ENCODE measurements around the gene GPR75. TPM values are rescaled to one million over a fixed set of nuclear protein-coding genes. Genes with fewer than 3 reads are reported as not detected.

GPR75 gene
- total and polyA plus RNA-seq, 2 experiments from 2014 or later, result 0.34 to 4.1 TPM

Small RNA genes within 50 kb of the gene (microRNA-seq; reads per million reads assigned to microRNA genes)
- gene MIR3682, result not detected

Small RNA genes within 50 kb of the gene (small RNA-seq; reads per million reads assigned to genes)
- not detected for gene MIR3682 (ENCODE audit: low replicate concordance)

Other genes starting within 250 kb of the GPR75 start
- gene CHAC2, start 92.2 kb downstream of the GPR75 start, total RNA-seq (2014; rRNA removed; shearing (Covaris generic)), result 17.9 and 20.9 TPM in 2 replicates
- gene CHAC2, start 92.2 kb downstream of the GPR75 start, polyA plus RNA-seq (2016; fragmentation: Nextera tagmentation; extraction: Ambion mirVana), result 25.8 and 27.1 TPM in 2 replicates
- 28.9 and 30.5 TPM in 2 replicates for gene ASB3, start 73.0 kb downstream of the GPR75 start, total RNA-seq (2014; rRNA removed; shearing (Covaris generic))
- gene ASB3, start 73.0 kb downstream of the GPR75 start, polyA plus RNA-seq (2016; fragmentation: Nextera tagmentation; extraction: Ambion mirVana), result 20.1 and 22.4 TPM in 2 replicates
- 22.7 and 35.0 TPM in 2 replicates for gene ERLEC1, start 72.9 kb downstream of the GPR75 start, total RNA-seq (2014; rRNA removed; shearing (Covaris generic))
- gene ERLEC1, start 72.9 kb downstream of the GPR75 start, polyA plus RNA-seq (2016; fragmentation: Nextera tagmentation; extraction: Ambion mirVana), result 38.1 and 41.2 TPM in 2 replicates
- 97.6 and 98.6 TPM in 2 replicates for gene PSME4, start 111.0 kb upstream of the GPR75 start, total RNA-seq (2014; rRNA removed; shearing (Covaris generic))
- 38.4 and 44.7 TPM in 2 replicates for gene PSME4, start 111.0 kb upstream of the GPR75 start, polyA plus RNA-seq (2016; fragmentation: Nextera tagmentation; extraction: Ambion mirVana)

Measured in GM23338 (cell line).